Measurements from ENCODE around the gene KCNJ4. TPM values are rescaled to one million over a fixed set of nuclear protein-coding genes. Genes with fewer than 3 reads are reported as not detected.
A peak's percentile ranks its signal among the peaks of the same experiment; 100 is the strongest.

The KCNJ4 gene
- polyA plus RNA-seq, 1 donor (not counting 4 experiments of a cell fraction or from before 2014, with no cell fraction given), result not detected

DNA sequence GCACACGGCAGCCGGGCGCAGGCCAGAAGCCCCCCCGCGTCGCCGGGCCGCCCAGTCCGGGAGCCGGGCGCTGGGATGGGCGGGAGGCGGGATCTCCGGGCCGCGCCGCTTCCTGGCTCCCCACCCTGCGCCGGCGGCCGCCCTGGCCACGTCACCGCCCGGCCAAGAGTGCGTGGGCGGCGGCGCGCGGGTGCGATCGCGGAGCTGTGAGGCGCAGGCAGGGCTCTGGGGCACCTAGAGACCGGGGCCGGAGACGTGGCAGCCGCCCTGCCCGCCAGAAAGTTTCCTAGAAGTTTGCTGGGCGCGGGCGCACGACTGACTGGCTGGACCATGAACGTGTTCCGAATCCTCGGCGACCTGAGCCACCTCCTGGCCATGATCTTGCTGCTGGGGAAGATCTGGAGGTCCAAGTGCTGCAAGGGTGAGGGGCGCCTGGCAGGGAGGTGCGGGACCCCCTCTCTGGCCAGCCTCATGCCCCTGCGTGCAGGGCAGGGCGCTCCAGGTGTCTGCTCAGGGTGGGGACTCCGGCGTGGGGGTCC lies 13.0 kb upstream of the KCNJ4 start, which contains the start of gene KDELR3:
Gene KDELR3, plus strand, starts transcription at position 193 of the 539 bp plus-strand sequence. Its CDS starts 138 bp downstream, at position 331.
- Histone ChIP-seq H3K4me3 (ENCODE audit: control insufficient read depth in 2 of 3, extremely low read depth in 1 of 3, insufficient read depth in 2 of 3, low read depth in 1 of 3, low read length in 3 of 3) (peak within 1 kb of the TSS; percentile 51 to 76 (median 63)), H3K9ac (ENCODE audit: control insufficient read depth, extremely low read depth, insufficient read depth, low read length) (peak within 1 kb of the TSS; percentile 81), H3K9me1 (ENCODE audit: control insufficient read depth, extremely low read depth, insufficient read depth, low read length) (no peaks in the 10 kb centered on the region), H4K20me1 (ENCODE audit: control insufficient read depth, extremely low read depth, insufficient read depth, low read length) (no peaks in the 10 kb centered on the region), H3K36me3 (ENCODE audit: control insufficient read depth in 2 of 2, extremely low read depth in 1 of 2, insufficient read depth in 2 of 2, low read length in 2 of 2) (no peaks in the 10 kb centered on the region), H3K27me3 (ENCODE audit: control insufficient read depth, extremely low read depth, insufficient read depth, low read length) (peaks cover 12% of the 10 kb centered on the region), H2AFZ (ENCODE audit: control insufficient read depth, low read length) (peak within 1 kb of the TSS; percentile 97), H3K79me2 (ENCODE audit: control insufficient read depth, insufficient read depth, low read length) (no peaks in the 10 kb centered on the region), H3K27ac (ENCODE audit: control insufficient read depth, insufficient read depth, low read length) (peak within 1 kb of the TSS; percentile 36), H3K4me1 (ENCODE audit: control insufficient read depth, extremely low read depth, insufficient read depth, low read length) (peaks cover 12% of the 10 kb centered on the region), H3K4me2 (ENCODE audit: control insufficient read depth, extremely low read depth, insufficient read depth, low read depth, low read length) (peak within 1 kb of the TSS; percentile 91), H3K9me3 (ENCODE audit: control insufficient read depth, low read depth, low read length) (no peaks in the 10 kb centered on the region)
- TF ChIP-seq EZH2 (IDR thresholded peaks at IDR 0.05; ENCODE audit: low read length), result no peak
- TF ChIP-seq, protein P1, sequence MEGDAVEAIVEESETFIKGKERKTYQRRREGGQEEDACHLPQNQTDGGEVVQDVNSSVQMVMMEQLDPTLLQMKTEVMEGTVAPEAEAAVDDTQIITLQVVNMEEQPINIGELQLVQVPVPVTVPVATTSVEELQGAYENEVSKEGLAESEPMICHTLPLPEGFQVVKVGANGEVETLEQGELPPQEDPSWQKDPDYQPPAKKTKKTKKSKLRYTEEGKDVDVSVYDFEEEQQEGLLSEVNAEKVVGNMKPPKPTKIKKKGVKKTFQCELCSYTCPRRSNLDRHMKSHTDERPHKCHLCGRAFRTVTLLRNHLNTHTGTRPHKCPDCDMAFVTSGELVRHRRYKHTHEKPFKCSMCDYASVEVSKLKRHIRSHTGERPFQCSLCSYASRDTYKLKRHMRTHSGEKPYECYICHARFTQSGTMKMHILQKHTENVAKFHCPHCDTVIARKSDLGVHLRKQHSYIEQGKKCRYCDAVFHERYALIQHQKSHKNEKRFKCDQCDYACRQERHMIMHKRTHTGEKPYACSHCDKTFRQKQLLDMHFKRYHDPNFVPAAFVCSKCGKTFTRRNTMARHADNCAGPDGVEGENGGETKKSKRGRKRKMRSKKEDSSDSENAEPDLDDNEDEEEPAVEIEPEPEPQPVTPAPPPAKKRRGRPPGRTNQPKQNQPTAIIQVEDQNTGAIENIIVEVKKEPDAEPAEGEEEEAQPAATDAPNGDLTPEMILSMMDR (optimal IDR thresholded peaks at IDR 0.05 in 1 of 3, IDR thresholded peaks at IDR 0.05 in 1 of 3, conservative IDR thresholded peaks at IDR 0.05 in 1 of 3; ENCODE audit: extremely low read depth in 1 of 3, insufficient read depth in 2 of 3, low read length in 3 of 3), result no peak
- dilution Hi-C loops (cut with MboI; ENCODE audit: extremely low pct_ligation_motif_present, low sequenced_read_pairs), result no loop called here
- peak; percentile 11 for DNase-seq (ENCODE audit: low read depth, low spot score)
- FAIRE-seq, result no peak

DNA sequence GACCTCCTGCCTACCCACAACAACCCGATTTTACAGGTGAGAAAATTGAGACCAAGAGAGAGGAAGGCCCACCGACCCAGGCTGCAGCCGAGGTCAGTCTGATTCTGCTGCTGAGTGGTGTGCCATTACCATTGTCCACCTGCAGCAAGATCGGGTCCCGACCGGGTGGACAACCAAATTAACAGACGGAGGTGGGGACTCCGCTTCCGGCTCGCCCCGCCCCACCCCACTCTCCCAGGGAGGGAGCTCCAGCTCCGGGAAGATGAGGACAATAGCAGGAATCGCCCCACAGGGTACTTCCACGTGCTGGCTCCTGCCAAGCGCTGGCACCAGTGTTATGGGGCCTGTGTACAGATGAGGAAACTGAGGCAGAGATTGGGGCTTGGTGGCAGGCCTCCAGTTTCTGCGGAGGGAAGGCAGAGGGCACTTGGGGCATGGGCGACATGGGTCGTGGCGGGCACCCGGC lies 12.5 kb upstream of the KCNJ4 start:
- Histone ChIP-seq H3K27me3 (ENCODE audit: control insufficient read depth, extremely low read depth, insufficient read depth, low read length) (peaks cover 16% of the 10 kb centered on the region), H3K4me3 (ENCODE audit: control insufficient read depth in 2 of 3, extremely low read depth in 1 of 3, insufficient read depth in 2 of 3, low read depth in 1 of 3, low read length in 3 of 3) (peak overlapping the region; percentile 5 to 76 (median 63)), H3K4me2 (ENCODE audit: control insufficient read depth, extremely low read depth, insufficient read depth, low read depth, low read length) (peak overlapping the region; percentile 91), H2AFZ (ENCODE audit: control insufficient read depth, low read length) (peak overlapping the region; percentile 78), H3K4me1 (ENCODE audit: control insufficient read depth, extremely low read depth, insufficient read depth, low read length) (peaks cover 12% of the 10 kb centered on the region), H3K9me1 (ENCODE audit: control insufficient read depth, extremely low read depth, insufficient read depth, low read length) (no peaks in the 10 kb centered on the region), H3K27ac (ENCODE audit: control insufficient read depth, insufficient read depth, low read length) (no peak overlapping the region), H4K20me1 (ENCODE audit: control insufficient read depth, extremely low read depth, insufficient read depth, low read length) (no peaks in the 10 kb centered on the region), H3K79me2 (ENCODE audit: control insufficient read depth, insufficient read depth, low read length) (no peaks in the 10 kb centered on the region), H3K9ac (ENCODE audit: control insufficient read depth, extremely low read depth, insufficient read depth, low read length) (peak overlapping the region; percentile 81), H3K9me3 (ENCODE audit: control insufficient read depth, low read depth, low read length) (no peaks in the 10 kb centered on the region), H3K36me3 (ENCODE audit: control insufficient read depth in 2 of 2, extremely low read depth in 1 of 2, insufficient read depth in 2 of 2, low read length in 2 of 2) (no peaks in the 10 kb centered on the region)
- dilution Hi-C loops (cut with MboI; ENCODE audit: extremely low pct_ligation_motif_present, low sequenced_read_pairs), result no loop called here
- DNase-seq (ENCODE audit: low read depth, low spot score) (no peak), FAIRE-seq (no peak)
- no peak for TF ChIP-seq EZH2 (IDR thresholded peaks at IDR 0.05; ENCODE audit: low read length)
- TF ChIP-seq, protein P1 (optimal IDR thresholded peaks at IDR 0.05 in 1 of 3, IDR thresholded peaks at IDR 0.05 in 1 of 3, conservative IDR thresholded peaks at IDR 0.05 in 1 of 3; ENCODE audit: extremely low read depth in 1 of 3, insufficient read depth in 2 of 3, low read length in 3 of 3), result no peak
